ENCODE data around the gene IQCF2. TPM values are rescaled to one million over a fixed set of nuclear protein-coding genes. Genes with fewer than 3 reads are reported as not detected.
A peak's percentile ranks its signal among the peaks of the same experiment; 100 is the strongest.
"Not testable (repeated sequence)": the region's sequence is repeated elsewhere in the genome, so short reads cannot be mapped to it uniquely, and the experiment has no call there.

The IQCF2 gene
- polyA plus RNA-seq, 3 donors from 2014 or later: not detected

DNA sequence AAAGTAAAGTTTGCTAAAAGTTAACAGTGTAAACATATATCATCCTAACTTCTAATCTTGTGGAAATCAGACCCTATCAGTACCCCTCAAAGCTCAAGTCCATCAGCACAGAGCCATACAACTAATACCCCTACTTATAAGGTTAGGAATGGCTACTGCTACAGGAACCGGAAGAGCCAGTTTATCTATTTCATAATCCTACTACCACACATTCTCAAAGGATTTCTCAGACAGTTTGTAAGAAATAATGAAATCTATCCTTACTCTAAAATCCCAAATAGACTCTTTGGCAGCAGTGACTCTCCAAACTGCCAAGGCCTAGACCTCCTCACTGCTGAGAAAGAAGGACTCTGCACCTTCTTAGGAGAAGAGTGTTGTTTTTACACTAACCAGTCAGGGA lies 6.0 kb upstream of the IQCF2 start:
- H3K4me3 Mint-ChIP-seq; H3K27me3 Mint-ChIP-seq (ENCODE audit: low read depth in 3 of 3); H3K36me3 Mint-ChIP-seq; DNase-seq; H3K27ac Mint-ChIP-seq; H3K9me3 Mint-ChIP-seq; H3K4me1 Mint-ChIP-seq: not testable (repeated sequence)

- no peaks in the 10 kb centered on the region for H3K9me3 Mint-ChIP-seq
- H3K36me3 Mint-ChIP-seq: no peaks in the 10 kb centered on the region
- H3K27ac Mint-ChIP-seq: no peak overlapping the region
- no peak for DNase-seq
- peaks cover 0 to 10% (median 2%) of the 10 kb centered on the region in 3 donors for H3K27me3 Mint-ChIP-seq (ENCODE audit: low read depth in 3 of 3)
- no peak overlapping the region for H3K4me3 Mint-ChIP-seq
- H3K4me1 Mint-ChIP-seq: no peaks in the 10 kb centered on the region
Measured at GRCh38 chr3:51862886-51863285, 1.5 kb downstream of the IQCF2 start.

DNA sequence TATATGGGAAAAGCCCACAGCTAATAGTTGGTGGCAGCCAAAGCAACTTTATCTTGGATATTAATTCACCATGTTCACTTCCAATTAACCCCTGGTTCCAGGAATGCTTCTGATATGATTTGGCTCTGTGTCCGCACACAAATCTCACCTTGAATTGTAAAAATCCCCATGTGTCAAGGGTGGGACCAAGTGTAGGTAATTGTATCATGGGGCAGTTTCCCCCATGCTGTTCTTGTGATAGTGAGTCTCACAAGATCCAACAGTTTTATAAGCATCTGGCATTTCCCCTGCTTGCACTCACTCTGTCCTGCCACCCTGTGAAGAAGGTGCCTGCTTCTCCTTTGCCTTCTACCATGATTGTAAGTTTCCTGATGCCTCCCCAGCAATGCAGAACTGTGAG lies 7.5 kb downstream of the IQCF2 start:
- peaks cover 0 to 14% (median 5%) of the 10 kb centered on the region in 3 donors for H3K27me3 Mint-ChIP-seq (ENCODE audit: low read depth in 3 of 3)
- DNase-seq, H3K36me3 Mint-ChIP-seq, H3K27ac Mint-ChIP-seq, H3K4me3 Mint-ChIP-seq, H3K9me3 Mint-ChIP-seq, H3K4me1 Mint-ChIP-seq: not testable (repeated sequence)

DNA sequence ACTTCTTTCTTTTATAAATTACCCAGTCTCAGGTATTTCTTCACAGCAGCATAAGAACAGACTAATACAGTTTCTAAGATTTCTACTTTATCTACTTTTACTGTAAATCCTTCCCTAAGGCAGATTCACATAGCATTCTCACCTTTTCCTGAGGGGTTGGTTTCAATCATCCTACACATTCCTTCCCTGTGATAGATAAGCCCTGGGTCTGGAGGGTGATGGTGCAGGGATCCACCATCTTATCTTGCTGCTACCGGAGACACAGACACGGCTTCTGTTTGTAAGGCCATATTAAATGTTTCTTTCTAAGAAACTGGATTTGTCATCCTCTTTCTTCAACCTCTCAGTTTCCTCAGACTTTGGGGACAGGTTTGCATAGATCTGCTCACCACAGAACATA lies 7.9 kb downstream of the IQCF2 start:
- H3K27ac Mint-ChIP-seq: no peak overlapping the region
- no peaks in the 10 kb centered on the region for H3K4me1 Mint-ChIP-seq
- H3K27me3 Mint-ChIP-seq (ENCODE audit: low read depth in 3 of 3): peaks cover 0 to 14% (median 5%) of the 10 kb centered on the region in 3 donors
- no peak overlapping the region for H3K4me3 Mint-ChIP-seq
- no peak for DNase-seq
- no peaks in the 10 kb centered on the region for H3K36me3 Mint-ChIP-seq
- H3K9me3 Mint-ChIP-seq: no peaks in the 10 kb centered on the region

DNA sequence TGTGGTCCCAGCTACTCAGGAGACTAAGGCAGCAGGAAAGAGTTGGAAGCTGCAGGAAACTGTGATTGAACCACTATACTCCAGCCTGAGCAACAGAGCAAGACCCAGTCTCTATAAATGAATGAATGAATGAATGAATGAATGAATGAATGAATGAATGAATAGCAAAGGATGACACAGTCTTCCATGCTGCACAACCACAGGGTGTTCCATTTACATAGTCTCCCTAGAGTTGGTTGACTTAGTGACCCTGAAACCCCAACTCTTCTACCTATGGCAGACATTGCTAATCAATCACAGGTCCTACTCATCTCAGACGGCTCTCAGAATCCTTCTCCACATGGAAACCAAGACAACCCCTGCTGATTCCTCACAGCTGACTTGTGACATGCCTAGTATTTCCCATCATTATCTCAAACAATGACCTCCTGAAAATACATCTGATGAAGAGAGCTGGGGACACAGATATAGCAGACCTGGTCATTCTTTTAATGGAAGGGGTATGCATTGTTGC lies 11.9 kb downstream of the IQCF2 start:
- Mint-ChIP-seq H3K4me3 (no peak overlapping the region), H3K27ac (no peak overlapping the region), H3K4me1 (peaks cover 0 to 9% of the 10 kb centered on the region in 2 donors), H3K9me3 (no peaks in the 10 kb centered on the region), H3K27me3 (ENCODE audit: low read depth in 3 of 3) (peaks cover 5 to 11% (median 6%) of the 10 kb centered on the region in 3 donors), H3K36me3 (no peaks in the 10 kb centered on the region)
- DNase-seq: no peak

- DNase-seq: no peak
- H3K9me3 Mint-ChIP-seq: no peaks in the 10 kb centered on the region
- peaks cover 0 to 9% of the 10 kb centered on the region in 2 donors for H3K4me1 Mint-ChIP-seq
- no peak overlapping the region for H3K4me3 Mint-ChIP-seq
- H3K27ac Mint-ChIP-seq: no peak overlapping the region
- H3K36me3 Mint-ChIP-seq: no peaks in the 10 kb centered on the region
- peaks cover 7 to 11% (median 9%) of the 10 kb centered on the region in 3 donors for H3K27me3 Mint-ChIP-seq (ENCODE audit: low read depth in 3 of 3)
Measured at GRCh38 chr3:51873876-51874275, 12.5 kb downstream of the IQCF2 start.

DNA sequence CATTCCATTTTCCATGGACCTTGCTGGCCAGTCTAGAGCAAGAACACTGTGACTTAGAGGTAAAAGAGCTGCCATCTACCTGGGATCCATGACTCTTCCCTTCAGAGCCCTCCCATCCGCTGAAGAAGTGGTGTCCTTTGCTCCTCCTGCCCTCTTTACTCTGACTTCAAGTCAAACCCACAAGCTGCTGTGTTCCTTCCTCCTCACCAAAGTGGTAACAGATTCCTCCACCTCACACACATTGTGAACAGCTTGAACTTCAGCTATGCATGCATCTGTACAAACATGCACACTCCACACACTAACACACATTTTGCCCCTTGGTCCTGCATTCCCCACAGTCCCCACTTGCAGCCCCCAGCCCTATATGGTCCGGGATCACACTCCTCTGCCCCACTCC lies 13.0 kb downstream of the IQCF2 start:
- Mint-ChIP-seq H3K4me1 (peaks cover 0 to 9% of the 10 kb centered on the region in 2 donors), H3K4me3 (no peak overlapping the region), H3K27ac (no peak overlapping the region), H3K9me3 (no peaks in the 10 kb centered on the region), H3K36me3 (no peaks in the 10 kb centered on the region), H3K27me3 (ENCODE audit: low read depth in 3 of 3) (peaks cover 6 to 9% (median 7%) of the 10 kb centered on the region in 3 donors)
- DNase-seq: no peak

DNA sequence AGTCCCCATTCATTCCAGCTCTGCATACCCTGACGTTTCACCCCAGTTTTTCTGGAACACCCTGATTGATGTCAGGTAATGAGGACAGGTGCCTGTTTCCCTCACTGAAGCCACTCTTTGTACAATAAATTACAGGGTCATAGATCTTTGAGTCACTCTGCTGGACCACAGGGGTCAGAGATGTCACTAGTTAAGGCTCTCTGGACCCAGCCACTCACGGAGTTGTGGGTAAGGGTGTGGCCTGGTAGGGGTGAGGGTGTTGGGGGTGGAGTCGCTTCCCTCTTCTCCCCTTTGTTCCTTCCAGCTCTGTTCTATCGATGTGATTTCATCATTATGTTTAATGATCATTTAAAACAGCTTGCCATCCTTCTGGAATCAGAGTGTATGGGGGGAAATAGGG lies 13.5 kb downstream of the IQCF2 start:
- Mint-ChIP-seq H3K4me3 (no peak overlapping the region), H3K9me3 (no peaks in the 10 kb centered on the region), H3K27ac (no peak overlapping the region), H3K4me1 (peaks cover 0 to 9% of the 10 kb centered on the region in 2 donors), H3K27me3 (ENCODE audit: low read depth in 3 of 3) (peaks cover 3 to 9% (median 7%) of the 10 kb centered on the region in 3 donors), H3K36me3 (no peaks in the 10 kb centered on the region)
- no peak for DNase-seq

DNA sequence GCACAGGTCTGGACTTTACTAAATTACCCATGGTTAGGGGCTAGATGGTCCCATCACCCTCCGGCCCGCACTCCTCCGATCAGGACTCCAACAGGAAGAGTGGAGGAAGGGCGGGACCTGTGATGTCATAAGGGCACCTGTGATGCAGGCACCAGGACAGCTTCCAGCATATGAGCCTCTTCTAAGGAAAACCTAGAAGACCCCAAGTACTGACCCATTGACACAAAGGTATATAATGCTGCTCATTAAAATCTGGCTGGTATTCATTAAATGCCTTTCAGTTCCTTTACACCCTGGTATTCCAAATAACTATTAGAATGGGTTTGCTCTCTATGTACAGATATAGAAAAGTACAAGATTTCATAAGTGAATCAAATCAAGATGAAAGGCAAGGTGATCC lies 14.1 kb downstream of the IQCF2 start, which contains the start of gene IQCF5:
Gene IQCF5, minus strand, starts transcription at position 101 of the 400 bp plus-strand sequence. Its CDS starts 70 bp downstream, at position 31.
- peaks cover 5 to 12% (median 6%) of the 10 kb centered on the region in 3 donors for H3K27me3 Mint-ChIP-seq (ENCODE audit: low read depth in 3 of 3)
- no peak within 1 kb of the TSS for H3K4me3 Mint-ChIP-seq
- H3K27ac Mint-ChIP-seq: peak within 1 kb of the TSS in 1 of 6 donors; percentile 35
- H3K9me3 Mint-ChIP-seq: no peaks in the 10 kb centered on the region
- H3K4me1 Mint-ChIP-seq: peaks cover 0 to 9% of the 10 kb centered on the region in 2 donors
- H3K36me3 Mint-ChIP-seq: no peaks in the 10 kb centered on the region
- no peak for DNase-seq

- Mint-ChIP-seq H3K9me3 (no peaks in the 10 kb centered on the region), H3K27me3 (ENCODE audit: low read depth in 3 of 3) (peaks cover 5 to 12% (median 6%) of the 10 kb centered on the region in 3 donors), H3K4me3 (no peak overlapping the region), H3K4me1 (peaks cover 0 to 9% of the 10 kb centered on the region in 2 donors), H3K27ac (no peak overlapping the region), H3K36me3 (no peaks in the 10 kb centered on the region)
- no peak for DNase-seq
Measured at GRCh38 chr3:51876186-51876585, 14.8 kb downstream of the IQCF2 start.

DNA sequence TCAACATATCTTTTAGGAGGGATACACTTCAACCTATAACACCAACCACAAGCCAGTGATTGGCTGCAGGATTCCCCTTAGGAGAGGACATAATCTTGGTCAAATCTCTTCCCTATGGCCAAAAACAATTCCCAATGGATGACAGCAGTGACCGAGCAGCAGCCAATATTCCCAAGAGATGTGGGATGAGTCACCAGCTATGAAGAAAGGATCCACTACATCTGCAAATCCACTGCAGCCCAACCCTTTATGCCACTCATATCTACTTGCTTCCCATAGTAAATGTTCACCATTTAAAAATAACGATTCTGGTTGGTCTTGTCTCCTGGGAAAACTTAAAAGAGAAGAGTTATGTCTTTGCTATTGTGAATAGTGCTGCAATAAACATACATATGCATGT lies 18.5 kb downstream of the IQCF2 start:
- no peaks in the 10 kb centered on the region for H3K9me3 Mint-ChIP-seq
- H3K27ac Mint-ChIP-seq: no peak overlapping the region
- DNase-seq: no peak
- no peak overlapping the region for H3K4me3 Mint-ChIP-seq
- no peaks in the 10 kb centered on the region for H3K36me3 Mint-ChIP-seq
- peaks cover 0 to 5% of the 10 kb centered on the region in 2 donors for H3K4me1 Mint-ChIP-seq
- H3K27me3 Mint-ChIP-seq (ENCODE audit: low read depth in 3 of 3): peaks cover 4 to 17% (median 9%) of the 10 kb centered on the region in 3 donors

DNA sequence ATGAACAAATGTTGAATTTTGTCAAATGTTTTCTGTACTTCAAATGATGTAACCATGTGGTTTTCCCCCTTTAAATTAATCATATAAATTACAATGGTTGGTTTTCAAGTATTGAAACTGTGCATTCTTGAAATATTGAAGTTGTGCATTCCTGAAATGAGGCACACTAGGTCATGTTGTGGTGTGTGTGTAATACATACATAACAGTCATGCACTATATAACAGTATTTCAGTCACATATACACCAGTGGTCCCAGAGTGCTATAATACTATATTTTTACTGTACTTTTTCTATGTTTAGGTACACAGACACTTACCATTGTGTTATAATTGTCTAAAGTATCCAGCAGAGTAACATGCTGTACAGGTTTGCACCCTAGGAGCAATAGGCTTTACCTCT lies 25.0 kb downstream of the IQCF2 start:
- Mint-ChIP-seq H3K27ac (no peak overlapping the region), H3K4me1 (peaks cover 0 to 3% of the 10 kb centered on the region in 2 donors), H3K4me3 (no peak overlapping the region), H3K36me3 (no peaks in the 10 kb centered on the region), H3K9me3 (no peaks in the 10 kb centered on the region), H3K27me3 (ENCODE audit: low read depth in 3 of 3) (peaks cover 0 to 11% (median 9%) of the 10 kb centered on the region in 3 donors)
- DNase-seq: no peak

- Mint-ChIP-seq H3K4me1 (peaks cover 2 to 9% of the 10 kb centered on the region in 2 donors), H3K27ac (no peak overlapping the region)
Measured at GRCh38 chr3:51887620-51888019, 26.2 kb downstream of the IQCF2 start.

DNA sequence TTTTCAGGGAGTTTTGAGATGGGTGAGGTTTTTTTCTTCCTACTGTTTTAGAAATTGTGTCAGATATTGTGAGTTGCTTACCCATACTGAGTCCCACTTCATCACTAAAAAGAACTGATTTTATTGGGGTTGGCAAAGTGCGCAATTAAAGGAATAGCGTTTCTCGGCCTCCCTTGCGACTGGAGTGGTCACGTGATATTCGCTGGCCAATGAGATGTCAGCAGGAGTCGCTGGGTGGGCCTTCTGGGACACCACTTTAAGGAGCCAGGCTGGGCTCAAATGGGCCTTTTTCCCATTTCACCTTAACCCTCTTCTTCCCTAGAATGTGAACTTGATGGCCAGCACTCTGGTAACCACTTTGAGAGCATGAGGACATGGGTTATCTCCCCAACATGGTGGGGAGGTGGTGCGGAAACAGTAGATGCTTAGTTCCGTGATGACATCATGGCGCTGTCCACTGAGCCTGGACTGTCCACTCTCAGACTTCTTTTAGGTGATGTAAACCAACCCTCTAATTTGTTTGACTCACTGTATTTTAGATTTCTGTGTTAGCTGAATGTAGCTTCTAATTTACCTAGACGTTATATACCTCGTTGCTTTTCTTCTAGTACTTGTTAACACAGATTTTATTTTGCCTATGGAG lies 27.2 kb downstream of the IQCF2 start:
- Mint-ChIP-seq H3K9me3 (no peaks in the 10 kb centered on the region), H3K27me3 (ENCODE audit: low read depth in 3 of 3) (peaks cover 3 to 13% (median 4%) of the 10 kb centered on the region in 3 donors), H3K36me3 (no peaks in the 10 kb centered on the region), H3K4me1 (peaks cover 2 to 9% of the 10 kb centered on the region in 2 donors), H3K4me3 (no peak overlapping the region), H3K27ac (no peak overlapping the region)
- DNase-seq: no peak

More at GRCh38 chr3:51887620-51888019, 26.2 kb downstream of the IQCF2 start:
- H3K4me3 Mint-ChIP-seq: no peak overlapping the region
- H3K27me3 Mint-ChIP-seq (ENCODE audit: low read depth in 3 of 3): peaks cover 0 to 10% (median 4%) of the 10 kb centered on the region in 3 donors
- no peaks in the 10 kb centered on the region for H3K9me3 Mint-ChIP-seq
- no peak for DNase-seq
- no peaks in the 10 kb centered on the region for H3K36me3 Mint-ChIP-seq

Measured in immature natural killer cell (primary cell).